GM12878 (cell line): ENCODE data around the gene KCND3.

Source experiments
- CTCF ChIP-seq, 3 experiments: IDR thresholded peaks in 2 of 3; conservative IDR thresholded peaks in 1 of 3; 2 replicates each; pipeline ENCODE4 v1.5.1; 2011; ENCODE audit warnings: low read depth in 3 of 3, low read length in 3 of 3, mild to moderate bottlenecking in 3 of 3, control low read depth in 2 of 3, moderate library complexity in 2 of 3, inconsistent platforms in 1 of 3, mixed read lengths in 1 of 3; ENCODE audit not compliant: control insufficient read depth in 2 of 3, insufficient read depth in 1 of 3; ENCODE audit errors: extremely low read depth in 1 of 3
- EGR1 ChIP-seq, 2 experiments: IDR thresholded peaks; 1 replicate in 1 of 2; 2 replicates in 1 of 2; pipeline ENCODE4 v1.6.1; 2011 to 2012; ENCODE audit warnings: low read depth in 2 of 2, low read length in 2 of 2, borderline replicate concordance in 1 of 2, mild to moderate bottlenecking in 1 of 2, moderate library complexity in 1 of 2
- EZH2 ChIP-seq: IDR thresholded peaks from 2 replicates; pipeline ENCODE4 v1.6.1; 2012; ENCODE audit warnings: low read depth, mild to moderate bottlenecking, control low read depth, inconsistent platforms, low read length, borderline replicate concordance; ENCODE audit not compliant: control insufficient read depth
- RAD21 ChIP-seq: IDR thresholded peaks from 2 replicates; pipeline ENCODE4 v1.6.1; 2011; ENCODE audit warnings: mild to moderate bottlenecking, low read depth, low read length, moderate library complexity; ENCODE audit not compliant: insufficient read depth
- SMC3 ChIP-seq: IDR thresholded peaks from 2 replicates; pipeline ENCODE4 v1.6.1; 2011; ENCODE audit warnings: low read length, improper control_type of control experiment, borderline replicate concordance
- STAT1 ChIP-seq: fragments of 450-650 bp; conservative IDR thresholded peaks from 2 replicates; pipeline ENCODE4 v1.6.1; 2014; ENCODE audit warnings: antibody characterized with exemption, mild to moderate bottlenecking

GRCh38 chr1:111833334-111833733, 156.1 kb downstream of the KCND3 start:
- TF ChIP-seq CTCF (IDR thresholded peaks at IDR 0.05 in 2 of 3, conservative IDR thresholded peaks at IDR 0.05 in 1 of 3; ENCODE audit: control insufficient read depth in 2 of 3, extremely low read depth in 1 of 3, insufficient read depth in 1 of 3, low read depth in 3 of 3, low read length in 3 of 3) = no peak
- no peak for TF ChIP-seq SMC3
- no peak for TF ChIP-seq EZH2
- no peak for TF ChIP-seq EGR1 (IDR thresholded peaks at IDR 0.05; ENCODE audit: borderline replicate concordance in 1 of 2, low read depth in 2 of 2, low read length in 2 of 2)
- TF ChIP-seq RAD21 = no peak
- no peak for TF ChIP-seq STAT1
